Measurements from ENCODE around the gene SCN2B.

The SCN2B gene

DNA sequence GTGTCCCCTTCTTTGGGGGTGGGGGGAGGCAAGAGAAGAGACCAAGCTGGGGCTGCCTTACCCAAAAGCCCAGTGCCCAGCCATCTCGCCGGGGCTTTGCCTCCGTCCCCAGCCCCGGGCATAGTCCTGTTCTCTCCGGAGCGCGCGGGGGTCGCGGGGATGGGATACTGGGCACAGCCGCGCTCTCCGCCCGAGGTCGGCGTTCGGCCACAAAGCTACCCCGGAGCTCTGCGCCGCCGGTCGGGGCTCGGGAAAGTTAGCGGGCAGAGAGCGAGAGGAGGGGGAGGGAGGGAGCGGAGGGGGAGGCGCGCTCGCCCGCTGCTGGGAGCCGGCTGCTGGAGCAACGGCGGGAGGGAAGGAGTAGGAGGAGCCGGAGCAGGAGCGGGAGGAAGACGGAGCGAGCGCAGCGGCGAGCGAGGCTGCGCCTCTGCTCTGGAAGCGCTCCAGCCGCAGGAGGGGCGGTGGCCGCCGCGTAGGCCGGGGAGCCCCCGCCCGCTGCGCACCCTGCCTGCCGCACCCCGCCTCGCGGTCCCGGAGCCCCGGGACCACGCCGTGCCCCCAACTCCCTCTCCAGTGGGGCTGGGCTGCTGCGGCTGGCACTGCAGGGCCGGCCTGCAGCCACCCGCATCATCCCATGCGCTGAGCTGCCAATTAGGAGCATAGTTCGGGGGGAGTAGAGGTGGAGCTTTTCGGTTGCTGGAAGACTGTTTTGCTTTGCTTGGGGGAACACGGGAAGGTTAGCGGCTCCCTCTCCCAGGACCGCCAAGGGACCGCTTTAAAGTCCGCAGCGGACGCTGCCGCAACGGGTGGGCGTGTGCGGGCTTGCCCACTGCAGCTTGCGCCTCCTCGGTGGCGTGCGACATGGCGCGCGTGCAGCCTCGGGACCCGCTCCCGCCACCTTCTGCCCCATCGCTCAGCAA lies 23.6 kb downstream of the SCN2B start, which contains the start of gene SCN4B:
Gene SCN4B (minus strand): TSS at position 272 of the 920 bp plus-strand sequence. CDS start 150 bp downstream, at position 122.
- no peak for DNase-seq (ENCODE audit: low read depth)

DNA sequence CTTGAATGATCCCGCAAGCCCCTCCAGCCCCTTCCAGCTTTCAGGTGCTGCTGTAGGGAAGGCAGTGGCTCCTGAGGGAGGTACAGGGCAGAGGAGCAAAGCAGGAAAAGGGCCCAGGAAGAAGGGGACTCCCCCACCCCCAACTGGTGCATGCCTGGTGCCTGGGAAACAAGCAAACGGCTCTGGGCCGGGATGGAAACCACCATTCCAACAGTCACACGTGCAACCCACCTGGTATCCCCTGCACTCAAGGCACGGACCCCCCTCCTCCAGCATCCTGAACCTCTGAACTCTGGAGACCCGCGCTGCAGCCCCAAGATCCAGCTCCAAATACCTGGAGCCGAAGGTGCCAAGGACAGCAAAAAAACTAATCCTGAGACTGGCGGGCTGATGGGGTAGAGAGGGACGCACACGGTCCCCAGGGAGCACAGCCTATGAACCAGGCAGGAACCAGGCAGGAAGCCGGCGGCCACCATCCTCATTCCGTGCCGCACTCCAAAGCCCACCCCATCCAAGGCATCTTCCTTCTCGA lies 24.4 kb downstream of the SCN2B start:
- DNase-seq (ENCODE audit: low read depth) = no peak

DNA sequence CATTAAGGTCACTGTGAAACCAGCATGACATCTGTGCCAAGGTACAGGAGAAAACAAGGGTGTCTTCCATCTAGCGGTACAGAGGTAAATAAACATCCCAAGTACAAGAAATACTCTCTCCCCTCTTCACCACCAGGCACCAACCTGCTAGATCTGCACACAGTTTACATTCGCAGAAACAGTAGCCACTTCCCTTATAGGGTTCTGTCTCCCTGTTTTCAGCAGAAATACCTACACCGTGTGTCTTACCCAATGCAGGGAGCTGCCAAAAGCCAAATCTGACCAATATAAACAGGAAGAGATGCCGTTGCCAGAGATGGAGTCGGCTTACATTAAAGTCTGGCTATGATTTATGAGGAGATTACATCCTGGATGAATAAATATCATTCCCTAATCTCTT lies 25.0 kb downstream of the SCN2B start:
- DNase-seq (ENCODE audit: low read depth) = no peak

DNA sequence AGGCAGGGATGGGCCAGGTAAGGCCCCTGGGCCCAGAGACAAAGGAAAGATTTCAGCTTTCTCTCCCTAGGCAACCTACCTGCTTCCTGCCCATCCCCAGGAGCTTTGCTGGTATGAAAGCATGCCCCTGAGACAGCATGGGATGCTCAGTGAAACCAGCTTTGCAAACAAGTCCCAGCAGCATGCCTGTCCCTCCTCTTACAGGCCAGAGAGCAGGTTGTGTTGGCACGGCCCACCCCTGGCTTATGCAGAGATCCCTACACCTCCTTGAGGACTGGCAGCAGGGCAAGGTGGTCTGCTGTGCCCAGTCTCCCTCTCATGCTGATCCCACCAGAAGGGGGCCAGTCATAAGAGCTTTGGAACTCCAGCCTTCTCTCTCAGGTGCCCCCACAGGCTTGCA lies 26.9 kb downstream of the SCN2B start:
- DNase-seq (ENCODE audit: low read depth) = no peak

DNA sequence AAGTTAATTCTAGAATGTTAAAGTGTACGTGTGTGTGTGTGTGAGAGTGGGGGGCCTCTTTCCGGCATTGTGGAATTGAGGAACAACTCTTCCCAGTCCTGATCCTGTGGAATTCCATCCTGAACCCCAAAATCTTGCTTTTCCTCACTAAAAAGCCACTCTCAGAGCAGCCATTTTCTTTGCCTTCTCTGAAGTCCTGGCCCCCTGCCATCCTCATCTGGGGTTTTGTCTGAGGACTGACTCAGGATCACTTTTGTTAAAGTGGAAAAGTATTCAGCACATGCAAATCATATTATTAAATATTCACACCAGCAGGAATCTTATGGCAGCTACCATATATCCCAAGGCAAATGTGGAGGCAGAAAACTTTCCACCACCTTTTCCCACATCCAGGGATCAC lies 27.6 kb downstream of the SCN2B start:
- no peak for DNase-seq (ENCODE audit: low read depth)

DNA sequence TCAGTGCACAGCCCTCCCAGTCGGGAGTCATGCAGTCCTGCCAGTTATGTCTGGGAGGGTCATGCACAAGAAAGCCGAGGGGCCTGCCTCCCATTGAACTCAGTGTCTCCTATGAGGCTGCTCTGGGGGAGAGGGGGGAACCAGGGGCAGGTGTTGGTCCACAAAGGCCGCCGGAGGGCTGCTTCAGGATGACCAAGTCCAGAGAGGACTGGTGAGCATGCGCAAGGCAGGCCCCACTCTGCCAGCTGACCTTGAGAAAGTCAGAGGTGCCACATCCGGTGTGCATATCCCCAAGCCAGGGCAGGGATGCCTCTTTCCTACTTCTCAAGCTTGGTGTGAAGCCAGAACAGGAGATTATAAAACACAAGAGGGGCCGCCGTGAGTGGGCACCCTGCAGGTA lies 28.2 kb downstream of the SCN2B start:
- no peak for DNase-seq (ENCODE audit: low read depth)

DNA sequence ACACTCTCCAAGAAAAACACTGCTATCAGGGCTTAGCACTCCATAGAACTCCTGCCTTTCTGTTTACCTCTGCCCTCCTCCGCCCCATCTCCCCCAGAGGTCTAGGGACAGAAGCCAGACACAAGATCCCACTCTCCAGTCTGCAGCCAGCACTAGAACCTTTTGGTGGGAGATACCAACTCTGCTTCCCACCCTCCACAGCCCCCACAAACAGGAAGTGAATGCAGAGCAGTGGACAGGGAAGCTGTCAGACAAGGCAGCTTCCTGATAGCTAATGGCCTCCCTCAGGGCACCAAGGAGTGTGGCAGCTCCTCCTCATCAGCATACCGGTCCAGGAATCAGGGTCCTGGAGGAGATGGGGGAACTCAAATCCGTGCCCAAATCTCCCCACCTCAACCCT lies 28.9 kb downstream of the SCN2B start:
- DNase-seq (ENCODE audit: low read depth) = peak; percentile 49

DNA sequence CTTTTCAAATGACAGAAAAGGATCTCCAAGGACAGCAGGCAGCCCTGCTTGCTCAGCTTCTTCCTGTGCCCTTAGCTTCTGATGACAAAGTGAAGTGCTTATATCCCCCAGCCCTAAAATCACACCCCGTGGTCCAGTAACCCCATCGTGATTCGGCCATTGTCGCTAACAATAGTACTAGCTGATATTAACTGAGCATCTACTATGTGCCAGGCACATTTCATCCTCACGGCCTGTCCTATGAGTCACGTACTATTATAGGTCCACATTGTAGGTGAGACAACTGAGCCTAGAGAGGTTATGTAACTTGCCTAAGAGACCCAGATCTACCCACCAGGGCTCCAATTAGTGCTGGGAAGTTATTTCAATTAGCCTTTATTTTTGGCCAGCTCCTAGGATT lies 29.9 kb downstream of the SCN2B start:
- DNase-seq (ENCODE audit: low read depth) = no peak

DNA sequence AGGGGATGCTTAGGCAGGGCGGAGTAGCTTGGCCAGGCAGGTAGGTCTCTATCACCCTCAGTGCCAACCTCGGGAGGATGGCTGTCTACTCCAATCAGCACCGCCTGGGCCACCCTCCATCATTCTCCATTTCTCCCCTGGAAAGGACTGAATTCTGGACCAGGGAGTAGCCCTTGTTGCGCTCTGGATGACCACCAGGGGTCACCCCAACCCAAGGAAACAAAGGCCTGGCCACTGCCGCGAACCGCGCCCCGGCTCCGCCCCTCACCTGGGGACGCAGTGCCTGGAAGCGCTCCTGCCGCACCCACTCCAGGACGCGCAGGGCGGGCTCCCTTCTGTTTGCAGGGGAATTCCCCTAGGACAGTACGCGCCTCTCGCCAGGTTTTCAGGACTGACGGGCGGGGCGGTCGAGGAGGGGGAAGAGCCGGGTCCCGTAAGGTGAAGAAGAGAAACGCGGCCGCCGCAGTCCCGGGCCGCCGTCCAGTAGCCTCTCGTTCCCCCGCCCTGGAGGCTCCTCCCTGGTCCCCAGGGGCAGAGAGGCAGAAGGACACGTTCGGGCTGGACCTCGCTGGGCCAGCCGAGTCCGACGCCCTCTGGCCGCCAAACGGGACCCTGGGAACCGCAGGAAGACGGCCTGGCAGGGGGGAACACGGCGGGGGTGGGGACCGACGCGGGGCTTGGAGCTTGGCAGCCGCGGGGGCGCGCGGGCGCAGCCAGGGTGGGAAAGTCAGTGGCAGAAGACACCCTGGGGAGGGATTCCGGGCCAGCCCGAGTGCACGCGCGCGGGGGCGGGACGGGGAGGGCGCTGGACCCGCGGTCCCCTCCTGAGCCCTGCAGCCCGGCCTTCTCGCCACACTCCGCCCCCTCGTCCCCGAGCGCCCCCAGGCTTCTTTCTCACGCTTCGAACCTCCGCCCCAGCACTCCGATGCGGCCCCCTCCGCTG lies 30.9 kb downstream of the SCN2B start:
- DNase-seq (ENCODE audit: low read depth) = peak; percentile 66

DNA sequence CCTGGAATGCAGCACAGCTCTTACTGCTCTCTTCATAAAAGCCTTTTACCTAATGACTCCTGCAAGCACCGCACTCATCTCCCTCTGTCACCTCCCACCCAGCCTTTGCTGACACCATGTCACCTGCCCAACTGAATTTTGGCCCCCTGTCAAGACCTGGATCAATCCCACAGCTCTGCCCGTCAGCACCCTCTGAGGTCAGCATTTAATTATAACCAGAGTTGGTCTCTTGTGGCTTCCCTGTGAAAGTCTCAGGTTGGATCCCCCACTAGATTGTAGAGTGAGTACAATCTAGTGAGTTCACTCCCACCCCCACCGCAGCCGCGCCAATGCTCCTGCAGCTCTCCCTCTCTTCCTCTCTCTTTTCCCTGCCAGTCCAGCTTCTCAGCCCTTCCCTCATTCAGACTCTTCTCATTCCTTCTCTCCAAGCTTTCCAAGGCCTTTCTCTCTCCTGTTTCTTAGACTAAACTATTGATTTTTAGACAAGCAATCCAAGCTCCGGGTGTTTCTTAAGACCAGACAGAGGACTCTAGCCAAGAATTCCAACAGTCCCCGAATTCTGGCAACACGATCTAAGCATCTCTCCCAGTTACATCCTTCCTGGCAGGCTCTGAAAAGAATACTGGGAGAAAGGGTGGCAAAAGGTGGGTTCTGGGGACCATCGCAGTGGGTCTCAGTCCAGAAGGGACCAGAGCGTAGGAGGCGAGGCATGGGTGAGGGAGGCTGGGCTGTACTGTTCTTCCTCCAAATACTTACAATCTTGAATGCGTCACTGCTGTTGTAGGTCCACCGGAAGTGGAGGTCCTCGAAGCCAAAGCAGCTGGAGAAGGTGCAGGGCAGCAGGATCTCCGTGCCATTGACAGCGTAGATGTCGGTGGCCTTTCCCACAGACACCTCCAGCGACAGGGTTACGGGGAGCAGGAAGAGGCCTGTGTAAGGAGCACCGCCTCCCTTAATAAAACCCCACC lies 31.9 kb downstream of the SCN2B start:
- no peak for DNase-seq (ENCODE audit: low read depth)

DNA sequence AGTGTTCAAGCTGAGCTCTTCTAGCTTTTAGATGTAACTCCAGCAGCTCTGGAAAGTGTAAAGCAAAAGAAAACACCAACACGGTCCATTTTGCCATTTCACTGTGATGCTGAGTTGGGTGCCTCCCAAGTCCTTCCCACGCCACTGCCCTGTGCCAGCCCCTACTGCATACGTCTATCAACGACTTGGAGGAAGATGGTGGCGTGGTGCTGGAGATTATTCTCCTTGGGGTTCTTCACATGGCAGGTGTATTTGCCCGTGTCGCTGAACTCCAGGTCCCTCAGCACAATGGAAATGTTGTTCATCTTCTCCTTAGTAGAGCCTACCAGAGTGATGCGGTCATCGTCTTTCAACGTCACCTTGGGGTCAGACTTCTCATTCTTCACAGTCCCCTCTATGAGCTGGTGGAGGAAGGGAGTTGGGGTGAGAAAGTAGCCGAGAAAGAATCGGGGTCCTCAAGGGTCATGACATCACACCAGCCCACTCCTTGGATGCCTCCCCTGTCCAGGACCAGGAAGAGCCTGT lies 32.7 kb downstream of the SCN2B start:
- no peak for DNase-seq (ENCODE audit: low read depth)

DNA sequence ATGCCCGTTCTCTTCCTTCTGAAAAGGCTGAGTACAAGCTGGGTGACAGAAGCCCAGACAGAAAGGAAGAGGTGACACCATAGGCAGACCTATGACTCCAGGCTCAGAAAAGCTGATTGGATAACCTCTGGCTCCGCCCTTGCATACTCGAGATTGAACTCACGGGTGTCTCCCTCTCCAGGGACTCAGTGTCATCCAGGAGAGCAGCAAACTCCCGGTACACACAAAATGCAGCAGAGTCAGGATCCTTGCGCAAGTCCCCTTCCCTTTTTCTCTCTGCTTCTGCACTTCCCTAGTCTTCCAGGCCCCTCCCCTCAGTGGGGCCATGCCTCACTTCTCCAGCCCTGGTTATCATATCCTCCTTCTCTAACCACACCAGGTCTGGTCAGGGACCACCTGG lies 33.6 kb downstream of the SCN2B start:
- DNase-seq (ENCODE audit: low read depth) = no peak

DNA sequence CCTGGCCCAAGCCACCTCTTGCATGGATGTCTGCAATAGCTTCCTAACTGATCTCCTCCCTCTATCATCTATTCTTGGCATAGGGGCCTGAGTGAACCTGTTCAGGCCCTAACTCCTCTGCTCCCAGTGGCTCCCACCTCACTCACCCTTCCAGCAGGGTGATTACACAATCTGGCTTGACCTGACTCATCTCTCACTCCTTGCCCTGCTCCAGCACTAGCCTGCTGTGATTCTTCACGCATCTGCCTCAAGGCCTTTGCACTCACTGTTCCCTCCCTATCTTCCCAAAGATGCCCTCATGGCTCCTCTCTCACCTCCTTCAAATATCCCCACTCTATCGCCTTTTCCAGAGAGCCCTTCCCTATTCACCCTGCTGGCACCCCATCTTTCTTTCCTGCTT lies 34.4 kb downstream of the SCN2B start:
- no peak for DNase-seq (ENCODE audit: low read depth)

DNA sequence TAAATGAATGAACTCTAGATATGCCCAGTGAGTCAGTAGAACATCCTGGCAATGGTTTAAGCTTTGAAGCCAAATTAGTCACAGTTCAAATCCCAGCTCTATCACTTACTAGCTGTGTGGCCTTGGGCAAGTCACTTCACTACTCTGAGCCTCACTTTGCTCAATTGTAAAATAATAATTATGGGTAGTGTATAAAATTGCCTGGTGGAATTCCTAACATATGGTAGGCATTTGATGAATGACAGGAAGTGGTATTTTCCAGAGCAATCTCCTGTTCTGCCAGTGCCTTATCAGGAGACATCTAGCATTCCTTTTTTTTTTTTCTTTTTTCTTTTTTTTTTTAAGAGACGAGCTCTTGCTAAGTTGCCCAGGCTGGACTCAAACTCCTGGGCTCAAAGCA lies 36.9 kb downstream of the SCN2B start:
- no peak for DNase-seq (ENCODE audit: low read depth)

DNA sequence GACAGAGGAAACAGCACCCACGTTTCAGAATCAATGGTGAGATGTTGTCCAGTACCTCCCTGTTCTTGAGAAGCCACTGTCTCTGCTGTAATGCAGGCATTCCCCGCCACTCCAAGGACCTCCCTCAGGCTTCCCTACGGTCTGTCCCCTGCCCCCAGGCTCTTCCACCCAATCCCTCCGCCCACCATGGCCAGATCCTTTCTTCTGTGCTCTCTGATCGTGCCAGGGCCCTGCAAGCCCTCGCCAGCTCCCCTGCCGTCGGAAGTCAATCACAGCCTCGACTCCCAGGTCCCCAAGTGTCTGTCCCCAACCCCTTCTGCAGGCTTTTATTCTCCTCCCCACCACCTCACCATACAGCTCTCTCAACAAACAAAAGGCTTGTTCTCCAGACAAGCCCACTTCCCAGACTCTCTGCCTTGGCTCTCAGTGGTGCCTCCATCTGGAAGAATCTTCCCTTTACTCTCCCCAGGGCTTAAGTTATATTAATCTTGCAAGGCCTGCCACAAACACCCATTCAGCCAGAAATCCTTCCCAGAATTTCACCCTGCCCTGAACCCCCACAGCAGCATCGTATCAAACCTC lies 37.5 kb downstream of the SCN2B start:
- DNase-seq (ENCODE audit: low read depth) = no peak

DNA sequence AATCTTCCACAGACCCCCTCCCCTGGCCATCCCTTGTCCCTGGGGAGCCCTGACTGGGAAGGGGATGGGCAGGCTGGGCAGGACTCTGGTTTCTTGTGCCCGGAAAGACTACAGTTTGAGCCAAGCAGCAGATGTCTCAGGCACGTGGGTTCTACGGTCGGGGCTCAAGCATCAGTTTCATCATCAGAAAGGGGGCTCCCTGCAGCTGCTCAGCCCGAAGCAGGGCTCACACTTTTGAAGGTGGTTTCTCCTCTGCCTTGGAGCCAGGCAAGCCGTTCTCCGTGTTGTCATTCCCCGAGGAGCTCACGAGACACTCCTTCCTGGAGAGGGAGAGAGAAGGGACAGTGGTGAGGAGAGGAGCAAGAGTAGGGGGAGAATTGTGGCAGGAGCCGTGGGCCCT lies 39.6 kb downstream of the SCN2B start:
- no peak for DNase-seq (ENCODE audit: low read depth)

DNA sequence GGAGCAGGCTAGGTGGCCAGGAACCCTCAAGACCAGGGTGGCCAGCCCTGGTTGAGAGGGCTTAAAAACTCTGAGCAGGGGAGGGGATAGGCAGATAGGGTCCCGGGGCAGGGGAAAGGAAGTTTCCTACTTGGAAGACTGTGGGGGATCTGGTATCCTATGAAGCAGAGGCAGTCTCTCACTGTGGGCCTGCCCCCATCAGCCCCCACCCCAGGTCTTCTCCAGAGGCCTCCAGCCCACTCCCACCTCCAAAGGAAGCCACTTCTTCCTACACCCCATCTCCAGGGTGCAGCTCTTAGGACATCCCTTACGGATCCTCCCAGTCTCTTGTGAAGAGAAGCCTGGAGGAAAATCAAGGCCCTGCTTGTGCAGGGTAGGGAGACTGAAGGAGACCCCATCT lies 40.1 kb downstream of the SCN2B start:
- no peak for DNase-seq (ENCODE audit: low read depth)

DNA sequence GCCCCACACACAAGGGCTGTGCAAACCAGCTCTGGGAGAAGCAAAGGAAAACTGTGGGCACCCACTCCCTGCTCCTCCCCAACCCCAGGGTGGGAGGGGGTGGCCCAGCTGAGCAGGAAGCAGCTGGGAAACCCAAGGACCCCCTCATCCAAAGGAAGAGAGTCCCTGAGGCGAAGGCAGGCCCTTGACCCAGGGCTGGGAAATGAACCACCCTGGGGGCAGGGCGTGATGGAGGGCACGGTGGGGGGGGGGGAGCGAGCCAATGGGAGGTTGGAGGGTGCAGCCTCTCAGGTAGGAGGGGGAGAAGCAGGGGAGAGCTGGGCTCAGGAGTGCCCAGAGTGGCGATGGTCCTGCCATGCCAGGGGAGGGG lies 40.7 kb downstream of the SCN2B start:
- DNase-seq (ENCODE audit: low read depth) = no peak

DNA sequence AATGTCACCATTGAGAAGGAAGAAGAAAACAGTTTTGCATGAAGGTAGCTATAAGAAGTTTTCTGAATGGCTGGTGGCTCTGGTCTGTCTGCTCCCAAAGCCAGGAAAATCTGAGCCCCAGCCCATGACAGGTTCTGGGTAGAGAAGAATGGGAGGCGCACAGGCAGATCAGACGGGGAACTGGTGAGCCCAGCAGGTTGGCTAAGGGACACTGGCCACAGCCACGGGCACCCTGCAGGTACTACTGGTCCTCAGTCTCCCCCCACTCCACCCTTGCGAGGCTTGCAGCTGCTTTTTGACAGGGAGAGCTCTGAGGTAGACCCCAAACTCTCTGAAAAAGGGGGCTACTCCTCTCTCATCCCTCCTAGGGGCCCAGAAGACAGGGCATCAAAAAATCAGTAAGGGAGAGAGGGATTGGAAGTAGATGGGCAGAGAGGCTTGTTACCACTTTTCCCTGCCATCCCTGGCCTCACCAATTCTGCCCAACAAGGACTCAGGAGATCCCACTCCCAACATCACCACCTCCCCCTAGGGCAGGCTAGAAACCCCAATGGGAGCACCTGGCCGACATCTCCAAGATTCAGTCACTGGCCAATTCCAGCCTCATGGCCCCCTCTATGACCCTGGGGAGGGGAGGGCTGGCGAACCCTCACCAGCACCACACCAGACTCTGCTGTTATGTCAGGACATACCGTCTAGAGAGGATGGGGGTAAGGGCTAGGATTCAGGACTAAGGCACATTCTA lies 41.2 kb downstream of the SCN2B start:
- no peak for DNase-seq (ENCODE audit: low read depth)

DNA sequence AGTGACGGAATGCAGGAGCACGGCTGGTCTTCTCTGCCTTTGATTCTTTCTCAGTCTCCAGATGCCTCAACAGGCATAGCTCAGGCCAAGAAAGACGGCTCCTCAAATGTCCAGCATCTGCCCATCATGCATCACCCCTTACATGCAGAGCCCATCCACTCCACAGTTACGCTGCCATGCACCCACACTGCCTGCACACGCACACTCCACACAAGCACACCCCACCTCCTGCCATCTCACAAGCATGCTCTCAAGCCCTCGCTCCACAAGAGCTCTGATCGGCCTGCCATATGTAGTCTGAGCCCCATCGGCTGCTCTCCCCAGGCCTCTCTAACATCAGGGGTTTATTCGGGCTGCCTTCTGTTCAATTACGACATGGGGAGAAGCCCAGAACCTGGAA lies 42.6 kb downstream of the SCN2B start:
- DNase-seq (ENCODE audit: low read depth) = no peak
